Ovary (tissue), 9 donors: ENCODE results near the gene ADAMTS4. TPM values are rescaled to one million over a fixed set of nuclear protein-coding genes. Genes with fewer than 3 reads are reported as not detected.
A peak's percentile ranks its signal among the peaks of the same experiment; 100 is the strongest.

Experiments
- DNase-seq, 5 donors: peaks; one replicate each; pipeline ENCODE4 v3.0.0-alpha.2; 2019 to 2020
- H3K27ac ChIP-seq, 2 donors: fragments of 200-600 bp; one replicate each; pipeline versions ENCODE4 v1.5.1 to v1.8.0; 2019 to 2022
- H3K27me3 ChIP-seq: fragments of 200-600 bp; one replicate; pipeline ENCODE4 v1.8.0; 2022
- H3K36me3 ChIP-seq: fragments of 200-600 bp; sonication (generic); one replicate; pipeline ENCODE4 v1.5.1; 2019
- H3K4me1 ChIP-seq: one replicate; pipeline ENCODE4 v1.8.1; 2013; ENCODE audit warnings: mild to moderate bottlenecking, moderate library complexity; ENCODE audit not compliant: insufficient read depth
- H3K4me3 ChIP-seq: fragments of 200-600 bp; sonication (generic); one replicate; pipeline ENCODE4 v1.5.1; 2017
- H3K9me3 ChIP-seq, 2 donors: fragments of 200-600 bp in 1 of 2; sonication (generic) in 1 of 2; one replicate each; pipeline versions ENCODE4 v1.5.1 to v1.8.1; 2013 to 2019; ENCODE audit warnings: mild to moderate bottlenecking in 1 of 2, moderate library complexity in 1 of 2
- EP300 ChIP-seq: sonication (generic); formaldehyde crosslinking; IDR thresholded peaks from one replicate; pipeline ENCODE4 v1.6.1; 2017; ENCODE audit warnings: antibody characterized with exemption
- POLR2A ChIP-seq: fragments of 450-650 bp; IDR thresholded peaks from one replicate; pipeline ENCODE4 v1.6.1; 2017; ENCODE audit warnings: antibody characterized with exemption, mild to moderate bottlenecking, moderate library complexity
- WGBS, 3 donors: extraction: QIAGEN DNeasy Blood & Tissue Kit in 1 of 3; methylation state at CpG; one replicate each; pipeline versions ENCODE4 v1.1.5 to v1.1.7; 2013 to 2017; 5-methylcytosine and 5-hydroxymethylcytosine counted together
- intact Hi-C, 4 donors: fragments of 100-400 bp; cut with DNase I; formaldehyde crosslinking; loops; one replicate each; pipeline versions ENCODE4 v1.11.0 to v1.15.1; 2022 to 2023
- polyA plus RNA-seq, 2 donors: library from polyadenylated mRNA; stranded (reverse); fragments of 200-250 nt in 1 of 2; fragments of 350-450 nt in 1 of 2; fragmentation: Illumina TruSeq in 1 of 2; extraction: RNeasy Lipid Tissue Mini Kit (QIAGEN cat#74804) in 1 of 2; gene quantifications; one replicate each; pipeline ENCODE4 v1.2.3, GENCODE V29; 2013 to 2014
- total RNA-seq, 7 donors: library from RNA; depleted of rRNA in 2 of 7; stranded (reverse); fragments of >200 nt in 2 of 7; fragmentation: NEBNext Ultra II Directional in 3 of 7; extraction: Animal tissue kit (Norgen Biotek cat#: 25700) in 3 of 7; gene quantifications; one replicate each; pipeline versions ENCODE4 v1.1.0 to v1.2.4, GENCODE V29; 2016 to 2023
- TF ChIP-seq, protein P1 (sequence below), 3 donors: fragments of 450-650 bp in 2 of 3; fragments of 200-600 bp in 1 of 3; IDR thresholded peaks; one replicate each; pipeline versions ENCODE4 v1.5.1 to v1.8.0; 2016 to 2022; ENCODE audit warnings: antibody characterized with exemption in 3 of 3, mild to moderate bottlenecking in 1 of 3
- donor health status: DM: no; HTN: no; CAD: no; lungs with moderate emphysema.
- donor health status: DM: no; HTN: no; CAD: no.
- donor health status: Bipolar disorder and iron deficiency.
- donor health status: DM: yes; HTN: yes; CAD: no.
- donor health status: DM: no; HTN: no; CAD: no.
- donor health status: DM: yes; HTN: yes; CAD: no.

ADAMTS4 gene
- total and polyA plus RNA-seq, 9 donors: 0.90 to 437 (median 85.8) TPM

DNA sequence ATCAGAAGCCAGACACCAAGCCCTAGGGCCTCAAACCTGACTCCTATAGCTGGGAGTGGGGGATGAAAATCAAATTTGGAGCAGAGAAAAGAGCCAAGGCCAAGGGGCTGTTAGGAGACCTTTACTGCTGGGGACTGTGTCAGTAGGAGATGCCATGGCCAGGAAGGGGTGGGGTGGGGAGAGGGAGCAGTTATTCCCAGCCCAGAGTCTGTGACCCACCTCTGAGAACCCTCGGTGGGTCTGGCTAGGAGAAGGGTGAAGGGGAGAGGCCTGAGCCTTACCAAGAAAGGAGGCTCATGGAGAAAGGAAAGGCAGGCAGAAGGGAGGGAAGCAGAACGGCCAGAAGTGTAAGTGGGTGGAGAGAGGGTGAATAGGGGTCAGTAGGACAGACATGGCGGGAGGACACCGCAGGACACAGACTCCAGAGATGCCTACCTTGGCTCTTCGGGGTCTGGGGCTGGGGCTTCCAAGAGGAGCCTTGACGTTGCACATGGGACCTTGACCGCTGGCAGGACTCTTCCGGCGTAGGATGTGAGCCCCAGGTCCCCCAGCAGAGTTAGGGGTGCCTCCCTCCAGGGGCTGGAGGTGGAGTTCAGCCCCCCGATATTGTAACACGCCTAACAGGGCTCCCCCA, 1.2 kb downstream of the ADAMTS4 start:
- intact Hi-C loops: loop anchor here in 2 of 4 donors (10.0 kb wide), 1 partner anchor 187 kb away; no protein-coding TSS in a partner anchor
- H3K9me3 ChIP-seq: no peaks in the 10 kb centered on the region
- peak overlapping the region; percentile 44 for H3K4me3 ChIP-seq
- no peaks in the 10 kb centered on the region for H3K36me3 ChIP-seq
- peaks cover 37% of the 10 kb centered on the region for H3K4me1 ChIP-seq
- H3K27ac ChIP-seq: peak overlapping the region; percentile 84 to 96
- H3K27me3 ChIP-seq: no peaks in the 10 kb centered on the region
- peak in 2 of 5 donors; percentile 44 to 48 for DNase-seq
- TF ChIP-seq POLR2A: no peak
- TF ChIP-seq, protein P1, sequence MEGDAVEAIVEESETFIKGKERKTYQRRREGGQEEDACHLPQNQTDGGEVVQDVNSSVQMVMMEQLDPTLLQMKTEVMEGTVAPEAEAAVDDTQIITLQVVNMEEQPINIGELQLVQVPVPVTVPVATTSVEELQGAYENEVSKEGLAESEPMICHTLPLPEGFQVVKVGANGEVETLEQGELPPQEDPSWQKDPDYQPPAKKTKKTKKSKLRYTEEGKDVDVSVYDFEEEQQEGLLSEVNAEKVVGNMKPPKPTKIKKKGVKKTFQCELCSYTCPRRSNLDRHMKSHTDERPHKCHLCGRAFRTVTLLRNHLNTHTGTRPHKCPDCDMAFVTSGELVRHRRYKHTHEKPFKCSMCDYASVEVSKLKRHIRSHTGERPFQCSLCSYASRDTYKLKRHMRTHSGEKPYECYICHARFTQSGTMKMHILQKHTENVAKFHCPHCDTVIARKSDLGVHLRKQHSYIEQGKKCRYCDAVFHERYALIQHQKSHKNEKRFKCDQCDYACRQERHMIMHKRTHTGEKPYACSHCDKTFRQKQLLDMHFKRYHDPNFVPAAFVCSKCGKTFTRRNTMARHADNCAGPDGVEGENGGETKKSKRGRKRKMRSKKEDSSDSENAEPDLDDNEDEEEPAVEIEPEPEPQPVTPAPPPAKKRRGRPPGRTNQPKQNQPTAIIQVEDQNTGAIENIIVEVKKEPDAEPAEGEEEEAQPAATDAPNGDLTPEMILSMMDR (IDR thresholded peaks at IDR 0.05): no peak
- WGBS, 3 donors: 25 to 38% (median 33%) methylated on average over 9 to 11 of the region's 11 CpGs

DNA sequence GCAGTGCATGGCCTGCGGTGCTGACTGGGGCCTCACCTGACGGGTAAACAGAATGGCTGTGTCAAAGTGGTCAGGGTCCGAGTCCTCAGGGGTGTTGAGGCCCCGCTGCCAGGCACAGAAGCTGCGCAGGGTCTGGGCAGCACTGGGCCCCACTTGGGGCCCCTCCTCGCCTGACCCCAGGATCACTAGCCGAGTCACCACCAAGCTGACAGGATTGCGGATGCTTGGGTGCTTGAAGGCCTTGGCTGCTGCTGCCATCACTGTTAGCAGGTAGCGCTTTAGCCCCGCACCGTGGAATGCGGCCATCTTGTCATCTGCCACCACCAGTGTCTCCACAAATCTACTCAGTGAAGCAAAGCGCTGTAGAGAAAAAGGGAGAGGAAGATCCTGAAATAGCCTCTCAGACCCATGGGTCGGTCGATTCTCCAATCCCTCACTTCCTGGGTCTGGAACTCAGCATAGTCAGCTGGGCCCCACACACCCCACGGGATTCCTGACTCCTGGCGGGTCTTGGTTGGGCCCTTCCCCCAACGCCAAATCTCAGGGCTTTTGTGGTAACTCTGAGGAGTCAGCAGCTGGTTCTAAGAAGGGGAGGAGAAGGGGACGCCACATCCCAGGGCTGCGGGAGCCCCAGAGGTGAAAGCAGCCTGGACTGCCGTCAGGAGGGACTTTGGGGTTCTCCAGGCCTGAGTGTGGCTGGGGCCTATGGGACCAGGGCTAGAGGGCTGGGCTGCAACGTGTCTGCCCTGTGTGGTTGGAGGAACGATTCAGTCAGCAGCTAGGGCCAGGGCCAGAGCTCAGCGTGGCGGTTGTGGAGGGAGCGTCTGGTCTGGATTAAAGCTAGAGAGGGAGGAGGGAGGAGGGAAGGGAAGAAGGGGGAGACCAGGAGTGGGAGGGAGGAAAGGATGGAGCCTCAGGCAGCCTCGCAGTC, 2.1 kb downstream of the ADAMTS4 start:
- H3K36me3 ChIP-seq: no peaks in the 10 kb centered on the region
- 41 to 50% (median 46%) methylated on average over 26 to 27 of the region's 27 CpGs for WGBS, 3 donors
- intact Hi-C loops: loop anchor here in 2 of 4 donors (10.0 kb wide), 1 partner anchor 188 kb away; no protein-coding TSS in a partner anchor
- peak overlapping the region; percentile 84 to 96 for H3K27ac ChIP-seq
- no peaks in the 10 kb centered on the region for H3K27me3 ChIP-seq
- H3K9me3 ChIP-seq: no peaks in the 10 kb centered on the region
- TF ChIP-seq EP300: no peak
- no peak for TF ChIP-seq POLR2A
- TF ChIP-seq, protein P1 (IDR thresholded peaks at IDR 0.05): no peak
- peak in 4 of 5 donors; percentile 61 to 75 (median 66) for DNase-seq
- H3K4me3 ChIP-seq: peak overlapping the region; percentile 44
- H3K4me1 ChIP-seq: peaks cover 37% of the 10 kb centered on the region

DNA sequence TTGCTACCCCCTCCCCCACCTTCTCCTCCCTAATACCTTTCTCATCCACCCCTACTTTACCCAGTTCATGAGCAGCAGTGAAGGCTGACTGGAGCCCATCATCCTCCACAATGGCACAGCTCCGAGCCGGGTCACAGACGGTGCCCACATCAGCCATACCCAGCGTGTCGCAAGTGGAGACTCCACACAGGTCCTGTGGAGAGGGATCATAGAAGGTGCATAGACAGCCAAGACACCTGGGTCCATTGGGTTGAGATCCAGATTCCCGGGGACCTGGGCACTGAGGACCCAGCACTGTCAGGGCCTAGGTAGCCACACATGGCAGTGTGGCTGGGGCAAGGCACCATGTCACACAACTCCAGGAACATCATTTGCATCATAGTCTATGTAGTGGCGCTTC, 2.7 kb downstream of the ADAMTS4 start:
- TF ChIP-seq POLR2A (no peak), EP300 (no peak)
- TF ChIP-seq, protein P1 (IDR thresholded peaks at IDR 0.05): no peak
- Histone ChIP-seq H3K9me3 (no peaks in the 10 kb centered on the region), H3K27ac (peak overlapping the region; percentile 18 to 96), H3K4me1 (peaks cover 35% of the 10 kb centered on the region), H3K36me3 (no peaks in the 10 kb centered on the region), H3K27me3 (no peaks in the 10 kb centered on the region), H3K4me3 (no peak overlapping the region)
- peak in 1 of 5 donors; percentile 38 for DNase-seq
- intact Hi-C loops: loop anchor here in 2 of 4 donors (10.0 kb wide), 1 partner anchor 189 kb away; no protein-coding TSS in a partner anchor
- WGBS, 3 donors: 90 to 98% (median 93%) methylated on average over 7 of the region's 7 CpGs

DNA sequence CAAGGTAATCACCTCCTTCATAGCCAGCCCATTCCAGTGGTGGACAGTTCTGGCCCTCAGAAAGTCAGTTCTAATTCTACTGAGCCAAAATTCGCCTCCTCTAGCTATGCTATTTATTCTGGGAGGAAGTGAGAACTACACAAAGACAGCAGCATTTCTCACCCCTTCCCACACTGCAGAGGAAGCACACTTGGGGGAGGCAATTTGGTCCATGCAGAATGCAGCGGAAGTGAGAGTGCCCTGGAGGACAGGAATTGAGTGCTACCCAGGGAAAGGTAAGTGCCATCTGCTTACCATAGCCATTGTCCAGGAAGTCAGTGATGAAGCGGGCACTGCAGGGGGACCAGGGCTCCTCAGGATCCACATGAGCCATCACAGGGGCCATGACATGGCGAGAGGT, 3.7 kb downstream of the ADAMTS4 start:
- WGBS, 3 donors: 87 to 92% (median 91%) methylated on average over 4 of the region's 4 CpGs
- intact Hi-C loops: loop anchor here in 2 of 4 donors (10.0 kb wide), 1 partner anchor 190 kb away; no protein-coding TSS in a partner anchor
- H3K4me3 ChIP-seq: no peak overlapping the region
- TF ChIP-seq EP300 (no peak), POLR2A (no peak)
- TF ChIP-seq, protein P1 (IDR thresholded peaks at IDR 0.05): no peak
- no peaks in the 10 kb centered on the region for H3K36me3 ChIP-seq
- peak in 1 of 5 donors; percentile 33 for DNase-seq
- no peaks in the 10 kb centered on the region for H3K9me3 ChIP-seq
- H3K27ac ChIP-seq: no peak overlapping the region
- peaks cover 26% of the 10 kb centered on the region for H3K4me1 ChIP-seq
- no peaks in the 10 kb centered on the region for H3K27me3 ChIP-seq
